Stimulated activated CD8-positive, alpha-beta memory T cell treated with anti-CD3 and anti-CD28 coated beads, Interleukin-7, amount 100 ng/mL, for 1 hour (primary cell): ENCODE measurements around the gene COP1.

Experiments used
- DNase-seq, 2 donors: peaks; one replicate each; pipeline ENCODE4 v3.0.0-alpha.2; 2020; ENCODE audit warnings: low read depth in 2 of 2

The COP1 gene

DNA sequence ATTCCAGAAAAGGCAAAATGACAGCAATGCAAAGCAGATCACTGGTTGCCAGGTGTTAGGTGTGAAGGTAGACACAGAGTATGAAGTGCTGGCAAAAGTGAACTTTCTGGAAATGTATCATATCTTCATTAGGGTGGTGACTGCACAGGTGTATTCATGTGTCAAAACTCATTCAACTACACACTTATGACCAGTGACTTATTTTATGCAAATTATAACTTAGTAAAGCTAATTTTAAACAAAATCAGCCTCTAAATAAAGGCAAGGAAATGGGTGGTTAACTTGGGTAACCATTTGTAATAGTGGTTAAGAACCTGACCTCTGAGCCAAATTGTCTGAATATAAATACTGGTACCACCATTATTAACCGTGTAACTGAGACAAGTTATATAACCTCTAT lies 7.4 kb downstream of the COP1 start:
- no peak for DNase-seq

DNA sequence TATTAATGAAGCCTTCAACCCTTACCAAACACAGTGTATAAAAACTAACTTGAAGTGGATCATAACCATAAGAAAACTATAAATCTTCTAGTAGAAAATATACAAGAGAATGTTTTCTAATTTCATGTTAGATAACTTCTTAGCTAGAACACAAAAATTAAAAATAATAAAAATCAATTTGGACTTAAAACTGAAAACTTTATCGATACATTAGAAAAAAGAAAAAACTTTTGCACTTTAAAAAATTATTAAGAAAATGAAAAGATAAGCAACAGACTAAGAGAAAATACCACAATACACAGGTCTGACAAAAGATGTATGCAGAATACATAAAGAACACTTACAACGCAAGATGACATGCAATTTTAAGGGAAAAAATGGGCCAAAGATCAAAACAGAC lies 8.7 kb downstream of the COP1 start:
- DNase-seq = no peak

DNA sequence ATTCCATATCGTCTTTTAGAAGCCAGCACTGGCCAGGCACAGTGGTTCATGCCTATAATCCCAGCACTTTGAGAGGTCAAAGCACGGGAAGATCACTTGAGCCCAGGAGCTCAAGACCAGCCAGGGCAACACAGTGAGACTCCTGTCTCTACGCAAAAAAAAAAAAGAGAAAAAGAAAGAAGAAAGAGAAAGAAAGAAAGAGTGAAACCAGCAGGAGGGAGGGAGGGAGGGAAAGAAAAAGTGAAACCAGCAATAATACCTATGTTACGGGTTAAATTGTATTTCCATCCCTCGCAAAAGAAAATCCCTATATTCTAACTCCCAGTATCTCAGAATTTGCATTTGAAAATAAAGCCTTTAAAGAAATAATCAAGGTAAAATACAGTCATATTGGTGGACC lies 10.4 kb downstream of the COP1 start:
- DNase-seq = no peak

GRCh38 chr1:176195547-176195946 lies 11.5 kb downstream of the COP1 start:
- no peak for DNase-seq

DNA sequence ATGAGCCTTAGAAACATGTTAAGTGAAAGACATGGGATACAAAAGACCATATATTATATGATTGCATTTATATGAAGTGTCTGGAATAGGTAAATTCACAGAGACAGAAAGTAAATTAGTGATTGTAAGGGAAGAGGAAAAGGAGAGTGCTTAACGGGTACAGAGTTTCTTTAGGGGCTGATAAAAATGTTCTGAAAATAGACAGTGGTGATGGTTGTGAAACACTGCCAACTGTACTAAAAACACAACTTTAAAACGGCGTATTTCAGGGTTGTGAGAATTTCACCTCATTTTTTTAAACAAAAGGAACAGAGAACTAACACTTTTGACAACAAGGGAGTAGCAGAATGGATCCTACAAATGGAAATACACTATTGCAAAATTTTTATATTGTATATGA lies 13.4 kb downstream of the COP1 start:
- no peak for DNase-seq

GRCh38 chr1:176193023-176193422 lies 14.1 kb downstream of the COP1 start:
- no peak for DNase-seq

DNA sequence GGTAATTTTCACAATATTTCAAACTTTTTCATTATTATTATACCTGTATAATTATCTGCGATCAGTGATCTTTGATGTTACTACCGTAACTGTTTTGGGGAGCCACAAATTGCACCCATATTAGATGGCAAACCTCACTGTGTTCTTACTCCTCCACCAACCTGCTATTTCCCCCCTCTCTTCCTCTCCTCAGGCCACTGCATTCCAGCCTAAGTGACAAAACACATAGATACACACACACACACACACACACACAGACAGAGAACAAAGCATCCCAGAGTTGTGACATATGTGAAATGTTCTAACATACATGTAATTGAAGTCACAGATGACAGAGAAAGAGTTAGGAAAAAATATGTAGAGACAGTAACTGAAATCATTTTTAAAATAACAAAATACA lies 18.5 kb downstream of the COP1 start:
- no peak for DNase-seq

DNA sequence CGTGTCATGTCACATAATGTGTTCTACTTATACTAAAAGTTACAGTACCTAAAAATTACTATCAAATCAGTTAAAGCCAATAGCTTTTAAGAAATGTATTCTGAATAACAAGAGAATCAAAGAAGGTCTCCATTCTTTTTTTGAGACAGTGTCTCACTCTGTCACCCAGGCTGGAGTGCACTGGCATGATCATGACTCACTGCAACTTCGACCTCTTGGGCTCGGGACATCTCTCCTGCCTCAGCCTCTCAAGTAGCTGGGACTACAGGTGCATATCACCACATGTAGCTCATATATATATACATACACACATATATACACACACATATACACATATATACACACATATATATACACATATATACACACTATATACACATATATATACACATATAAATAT lies 20.1 kb downstream of the COP1 start:
- no peak for DNase-seq

- DNase-seq = no peak
These were observed 23.5 kb downstream of the COP1 start for GRCh38 chr1:176183618-176184017.

- no peak for DNase-seq
These were observed 28.8 kb downstream of the COP1 start for GRCh38 chr1:176178316-176178715.

DNA sequence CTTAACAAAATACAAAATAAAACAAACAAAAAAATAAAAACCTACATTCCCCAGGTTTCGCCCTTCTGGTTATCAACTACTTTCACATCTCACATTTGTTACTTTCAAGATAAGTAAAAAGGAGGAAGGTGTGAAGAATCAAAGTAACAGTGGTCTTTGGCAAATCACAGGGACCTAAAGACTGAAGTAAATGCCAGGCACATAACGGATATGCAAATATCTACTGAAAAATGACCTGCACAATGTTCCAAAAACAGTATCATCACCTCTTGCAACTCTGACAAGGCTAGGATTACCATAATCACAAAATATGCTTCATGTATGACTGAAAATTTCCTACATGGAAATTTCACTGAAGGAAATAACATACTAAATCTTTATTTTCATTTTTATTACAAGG lies 29.3 kb downstream of the COP1 start:
- DNase-seq = no peak

DNA sequence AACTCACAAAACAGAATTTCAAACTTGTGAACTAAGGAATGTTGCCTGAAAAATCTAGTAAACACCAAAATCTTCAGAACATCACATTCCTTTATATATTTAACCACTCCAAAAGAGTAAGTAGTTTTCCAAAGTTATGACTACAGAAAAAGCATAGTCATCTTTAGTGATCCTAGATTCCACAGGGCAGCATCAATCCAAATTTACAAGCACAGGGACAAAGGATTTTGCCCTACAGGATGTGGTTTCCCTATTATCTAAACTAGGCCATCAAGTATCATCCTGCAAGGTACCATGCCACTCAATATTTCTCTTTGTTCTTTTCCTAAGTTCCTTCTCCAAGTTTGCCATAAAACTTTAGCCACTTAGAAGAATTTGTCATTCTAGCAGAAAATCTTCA lies 33.0 kb downstream of the COP1 start:
- no peak for DNase-seq

DNA sequence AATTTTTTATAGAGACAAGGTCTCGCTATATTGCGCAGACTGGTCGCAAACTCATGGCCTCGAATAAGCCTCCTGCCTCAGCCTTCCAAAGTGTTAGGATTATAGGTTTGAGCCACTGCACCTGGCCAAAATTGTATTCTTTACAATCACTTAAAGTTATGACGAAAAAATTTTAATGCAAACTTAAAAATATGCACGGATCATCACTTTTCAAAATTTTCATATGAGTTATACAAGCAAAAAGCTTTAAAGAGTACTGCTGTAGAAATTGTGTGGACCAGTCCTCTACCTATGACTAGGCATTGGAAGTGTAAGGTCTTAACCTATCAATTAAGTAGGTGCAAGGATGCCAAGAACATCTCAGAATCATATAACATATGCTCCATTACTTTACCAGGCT lies 34.9 kb downstream of the COP1 start:
- no peak for DNase-seq

DNA sequence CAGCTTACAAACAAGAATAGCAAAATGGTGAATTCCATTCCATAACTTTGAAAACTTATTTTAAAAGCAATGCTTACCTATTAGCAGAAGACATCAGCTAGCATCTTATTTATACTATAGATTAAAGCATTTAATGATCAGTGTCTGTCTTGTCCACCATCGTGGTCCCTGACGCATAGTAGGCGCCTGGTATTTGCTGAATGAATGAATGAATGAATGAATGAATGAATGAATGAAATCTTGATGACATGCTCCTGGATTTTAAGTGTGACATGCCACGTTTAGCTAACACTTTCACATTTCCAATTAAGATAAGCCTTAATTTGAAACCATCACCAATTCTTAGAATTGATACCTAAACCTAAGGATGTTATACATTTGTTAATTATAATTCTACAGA lies 39.9 kb downstream of the COP1 start:
- DNase-seq = no peak

DNA sequence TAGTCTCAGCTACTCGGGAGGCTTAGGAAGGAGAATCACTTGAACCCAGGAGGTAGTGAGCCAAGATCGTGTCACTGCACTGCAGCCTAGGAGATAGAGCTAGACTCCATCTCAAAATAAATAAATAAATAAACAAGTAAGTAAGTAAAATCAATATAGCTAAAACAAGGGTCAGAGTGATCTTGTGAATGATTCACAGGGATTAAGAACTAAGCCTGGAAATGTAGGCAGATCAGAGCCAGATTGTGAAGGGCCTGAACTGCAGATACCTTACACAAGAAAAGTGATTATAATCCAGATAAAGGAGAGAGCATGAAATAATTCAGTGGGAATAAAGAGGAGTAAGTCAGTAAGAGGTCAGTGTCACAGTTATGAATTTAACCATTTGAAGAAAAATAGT lies 41.5 kb downstream of the COP1 start:
- no peak for DNase-seq

- DNase-seq = no peak
These were observed 42.9 kb downstream of the COP1 start for GRCh38 chr1:176164014-176164678.

GRCh38 chr1:176159993-176160392 lies 47.1 kb downstream of the COP1 start:
- no peak for DNase-seq

DNA sequence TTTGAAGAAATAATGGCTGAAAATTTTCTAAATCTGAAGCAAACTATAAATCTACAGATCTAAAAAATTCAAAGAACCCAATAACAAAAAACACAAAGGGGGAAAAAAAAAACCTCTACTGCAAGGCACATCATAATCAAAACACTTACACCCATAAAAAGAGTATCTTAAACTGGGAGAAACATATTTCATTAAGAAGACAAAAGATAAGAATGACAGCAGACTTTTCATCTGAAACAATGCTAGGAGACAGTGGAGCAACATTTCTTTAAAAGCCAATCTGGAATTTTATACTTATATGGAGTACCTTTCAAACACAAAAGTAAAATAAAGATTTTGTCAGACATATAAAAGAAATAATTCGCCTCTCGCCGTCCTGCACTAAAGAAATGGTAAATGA lies 49.1 kb downstream of the COP1 start:
- no peak for DNase-seq

GRCh38 chr1:176149939-176150807 lies 56.9 kb downstream of the COP1 start:
- DNase-seq = no peak

DNA sequence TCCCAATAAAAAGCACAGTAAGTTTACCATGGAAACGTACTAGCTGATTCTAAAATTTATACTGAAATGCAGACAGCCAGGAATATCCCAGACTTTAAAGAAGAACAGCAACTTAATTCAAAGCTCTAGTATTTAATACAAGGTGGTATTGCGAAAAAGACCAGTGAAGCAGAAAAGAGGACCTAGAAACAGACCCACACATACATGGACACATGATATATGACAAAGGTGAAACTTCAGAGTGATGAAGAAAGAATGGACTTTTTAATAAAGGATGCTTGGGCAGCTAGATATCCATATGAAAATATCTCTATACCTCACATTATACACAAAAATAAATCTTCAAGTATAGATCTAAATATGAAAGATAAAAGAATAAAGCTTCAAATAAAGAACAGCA lies 62.6 kb downstream of the COP1 start:
- DNase-seq = no peak

DNA sequence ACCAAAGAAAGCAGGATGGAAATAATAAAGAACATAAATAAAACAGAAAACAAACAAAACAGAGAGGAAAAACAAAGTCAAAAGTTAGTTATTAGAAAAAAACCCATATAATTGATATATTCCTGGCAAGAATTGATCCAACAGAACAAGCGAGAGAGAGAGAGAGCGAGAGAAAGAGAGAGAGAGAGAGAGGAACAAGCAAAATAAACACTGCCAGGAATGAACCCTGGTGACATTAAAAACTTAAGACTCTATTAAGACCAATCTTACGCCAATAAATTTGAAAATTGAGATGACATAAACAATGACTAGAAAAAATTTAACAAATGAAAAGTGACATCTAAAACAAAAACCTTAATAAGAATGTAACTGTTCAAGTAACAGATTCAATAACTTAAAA lies 64.1 kb downstream of the COP1 start:
- DNase-seq = no peak

- no peak for DNase-seq
These were observed 65.6 kb downstream of the COP1 start for GRCh38 chr1:176141449-176141848.

DNA sequence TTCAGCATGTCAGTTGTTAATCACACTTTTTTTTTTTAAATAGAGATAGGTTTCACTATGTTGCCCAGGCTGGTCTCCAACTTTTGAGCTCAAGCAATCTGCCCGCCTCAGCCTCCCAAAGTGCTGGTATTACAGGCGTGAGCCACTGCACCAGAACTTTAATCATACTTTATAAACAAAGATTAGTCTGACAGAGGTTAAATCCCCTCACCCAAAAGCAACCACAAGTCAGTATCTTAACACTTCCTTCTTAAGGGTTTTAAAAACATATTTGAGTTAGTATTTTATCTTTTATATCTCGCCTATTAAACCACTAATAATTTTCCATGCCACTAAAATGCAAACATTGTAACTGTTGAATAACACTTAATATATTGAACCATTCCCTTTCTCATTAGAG lies 70.2 kb downstream of the COP1 start:
- DNase-seq = no peak

GRCh38 chr1:176134666-176135065 lies 72.4 kb downstream of the COP1 start:
- no peak for DNase-seq
